Astrocyte (in vitro differentiated cells and primary cell): Measurements from ENCODE around the gene MIER1.

Experiments
- CTCF ChIP-seq: IDR thresholded peaks from 2 replicates; pipeline ENCODE4 v1.5.1; 2011; ENCODE audit warnings: low read depth, mild to moderate bottlenecking, inconsistent platforms, low read length, moderate library complexity; ENCODE audit not compliant: insufficient read depth
- EZH2 ChIP-seq: IDR thresholded peaks from 2 replicates; pipeline ENCODE4 v1.6.1; 2012; ENCODE audit warnings: mild to moderate bottlenecking, low read length, inconsistent platforms; ENCODE audit not compliant: insufficient read depth

DNA sequence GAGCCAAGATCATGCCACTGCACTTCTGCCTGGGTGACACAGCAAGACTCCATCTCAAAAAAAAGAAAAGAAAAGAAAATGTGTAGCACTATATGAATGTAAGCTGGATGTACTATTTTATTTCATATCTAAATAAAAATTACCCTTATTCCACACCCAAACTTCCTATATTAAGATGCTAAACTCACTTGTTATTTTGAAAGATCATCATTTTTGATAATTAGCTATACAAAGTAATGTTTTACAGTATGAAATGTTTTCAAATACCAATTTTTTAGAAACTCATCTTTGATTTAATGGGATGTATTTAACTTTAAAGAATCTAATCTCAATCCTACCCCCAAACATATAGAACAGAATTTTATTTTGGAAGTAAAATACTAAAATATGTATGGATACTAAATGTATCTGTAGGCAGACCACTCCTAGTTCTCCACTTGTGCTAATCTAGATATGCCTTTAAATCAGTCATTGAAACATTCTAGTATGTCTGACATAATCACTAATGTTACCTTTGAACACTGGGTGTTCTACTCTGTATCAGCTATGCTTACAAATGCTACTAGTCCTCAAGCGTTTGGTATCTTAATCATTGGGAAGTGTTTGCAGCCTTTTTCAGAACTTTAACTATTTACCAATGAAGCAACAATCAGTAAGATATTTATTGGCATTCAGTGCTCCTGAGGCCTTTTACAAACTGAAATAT, 12.9 kb downstream of the MIER1 start:
- TF ChIP-seq CTCF: no peak
- TF ChIP-seq EZH2: no peak
